Activated T-cell treated with anti-CD3 and anti-CD28 coated beads, Interleukin-2, amount 50 U/mL, for 72 hours (primary cell): ENCODE results near the gene PRKCE. TPM values are rescaled to one million over a fixed set of nuclear protein-coding genes. Genes with fewer than 3 reads are reported as not detected.

Source experiments
- ATAC-seq, 2 donors: fragments of 150-1000 bp; cut with Tn5 transposase; replicated peaks in 1 of 2; 2 replicates each; pipeline ENCODE4 v1.10.0; 2021; ENCODE audit warnings: moderate library complexity in 2 of 2, mild to moderate bottlenecking in 1 of 2
- DNase-seq, 2 donors: peaks; one replicate each; pipeline ENCODE4 v3.0.0; 2021 to 2022; ENCODE audit warnings: mixed read lengths in 1 of 2
- H3K27ac Mint-ChIP-seq: one replicate; pipeline ENCODE4 v1.8.0; 2022; ENCODE audit warnings: mild to moderate bottlenecking, moderate library complexity, mixed read lengths
- H3K27me3 Mint-ChIP-seq: one replicate; pipeline ENCODE4 v1.8.0; 2022; ENCODE audit warnings: low read depth, mixed read lengths
- H3K36me3 Mint-ChIP-seq, 2 donors: one replicate each; pipeline ENCODE4 v1.8.0; 2022; ENCODE audit warnings: mixed read lengths in 2 of 2, mild to moderate bottlenecking in 1 of 2; ENCODE audit not compliant: insufficient read depth in 2 of 2
- H3K4me1 Mint-ChIP-seq: one replicate; pipeline ENCODE4 v1.8.0; 2022; ENCODE audit warnings: low read depth, mixed read lengths
- H3K4me3 Mint-ChIP-seq, 2 donors: one replicate each; pipeline ENCODE4 v1.8.0; 2022; ENCODE audit warnings: mild to moderate bottlenecking in 2 of 2, mixed read lengths in 2 of 2, moderate library complexity in 2 of 2
- H3K9me3 Mint-ChIP-seq, 2 donors: one replicate each; pipeline ENCODE4 v1.8.0; 2022; ENCODE audit warnings: mixed read lengths in 2 of 2
- total RNA-seq, 2 donors: library from RNA; stranded (reverse); gene quantifications; one replicate each; pipeline ENCODE4 v1.2.3, GENCODE V29; 2022

The PRKCE gene
- total RNA-seq, 2 donors from 2014 or later: 19.3 to 35.3 TPM

- Mint-ChIP-seq H3K36me3 (no peaks in the 10 kb centered on the region), H3K4me1 (no peaks in the 10 kb centered on the region), H3K27me3 (no peaks in the 10 kb centered on the region), H3K4me3 (no peak overlapping the region), H3K9me3 (no peaks in the 10 kb centered on the region), H3K27ac (no peak overlapping the region)
- DNase-seq (no peak), ATAC-seq (no peak)
These were observed 148.4 kb downstream of the PRKCE start for GRCh38 chr2:45799679-45800381.

DNA sequence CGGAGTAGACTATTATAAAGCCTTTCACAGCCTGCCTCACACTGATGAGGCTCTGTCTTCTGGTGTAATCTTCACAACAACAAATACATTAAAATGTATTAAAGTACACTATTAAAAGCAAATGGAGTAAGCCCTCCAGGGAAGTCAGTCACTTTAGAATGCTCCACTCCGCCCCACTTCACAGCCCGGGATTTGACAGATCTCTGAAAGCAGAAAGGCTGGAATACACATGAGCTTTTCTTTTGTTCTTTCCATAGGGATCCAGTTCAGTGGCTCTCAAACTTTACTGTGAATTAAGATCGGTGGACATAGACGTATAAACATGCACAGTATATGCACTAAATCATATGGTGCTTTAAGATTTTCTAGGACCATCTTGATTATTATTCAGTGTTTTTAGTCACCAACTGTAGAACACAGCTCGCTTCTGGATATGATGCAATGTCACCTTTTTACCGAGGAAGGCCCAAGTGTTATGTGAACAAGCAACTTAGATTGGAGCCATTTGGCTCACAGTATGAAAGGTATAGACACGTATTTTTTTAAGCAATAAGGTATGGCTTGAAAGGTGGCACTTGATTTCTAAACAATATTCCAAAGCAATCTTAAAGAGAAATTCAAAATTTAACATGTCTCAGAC lies 151.1 kb downstream of the PRKCE start:
- no peaks in the 10 kb centered on the region for H3K27me3 Mint-ChIP-seq
- ATAC-seq: no peak
- no peak overlapping the region for H3K4me3 Mint-ChIP-seq
- H3K9me3 Mint-ChIP-seq: no peaks in the 10 kb centered on the region
- no peak for DNase-seq
- H3K27ac Mint-ChIP-seq: no peak overlapping the region
- H3K36me3 Mint-ChIP-seq: no peaks in the 10 kb centered on the region
- peaks cover 7% of the 10 kb centered on the region for H3K4me1 Mint-ChIP-seq

DNA sequence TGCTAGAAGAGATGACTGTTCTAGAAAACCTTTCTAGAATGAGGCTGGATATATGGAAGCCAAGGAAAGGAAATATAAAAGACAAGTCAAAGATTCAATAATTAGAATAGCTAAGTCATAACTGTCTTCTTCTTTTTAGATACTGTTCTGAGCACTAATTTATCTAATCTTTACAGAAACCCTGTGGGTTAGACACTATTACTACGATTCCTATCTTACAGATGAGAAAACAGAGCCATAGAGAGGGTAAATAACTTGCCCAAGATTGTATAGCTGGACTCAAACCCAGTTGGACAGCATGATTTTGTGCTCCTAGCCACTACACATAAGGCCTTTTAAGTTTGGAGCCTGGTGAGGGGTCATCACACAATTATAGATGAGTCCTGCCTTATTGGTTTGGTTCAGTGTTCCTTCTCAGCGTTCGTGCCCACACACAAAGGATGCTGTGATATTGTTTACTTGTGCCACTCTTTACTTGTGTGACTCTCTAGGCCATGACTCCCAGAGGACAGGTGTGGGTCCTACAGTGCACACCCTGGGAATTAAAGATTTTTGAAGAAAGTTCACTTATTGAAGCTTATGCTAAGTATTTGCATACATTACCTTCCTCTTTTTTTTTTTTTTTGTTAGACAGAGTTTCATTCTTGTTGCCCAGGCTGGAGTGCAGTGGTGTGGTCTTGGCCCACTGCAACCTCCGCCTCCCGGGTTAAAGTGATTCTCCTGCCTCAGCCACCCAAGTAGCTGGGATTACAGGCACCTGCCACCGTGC lies 153.7 kb downstream of the PRKCE start:
- DNase-seq (no peak), ATAC-seq (no peak)
- no peaks in the 10 kb centered on the region for H3K27me3 Mint-ChIP-seq
- peaks cover 7% of the 10 kb centered on the region for H3K4me1 Mint-ChIP-seq
- no peak overlapping the region for H3K27ac Mint-ChIP-seq
- no peak overlapping the region for H3K4me3 Mint-ChIP-seq
- H3K36me3 Mint-ChIP-seq: no peaks in the 10 kb centered on the region
- H3K9me3 Mint-ChIP-seq: no peaks in the 10 kb centered on the region

GRCh38 chr2:45806563-45807358 lies 155.3 kb downstream of the PRKCE start:
- peak; percentile 32 to 73 for ATAC-seq
- Mint-ChIP-seq H3K36me3 (no peaks in the 10 kb centered on the region), H3K27me3 (no peaks in the 10 kb centered on the region), H3K27ac (no peak overlapping the region), H3K4me3 (no peak overlapping the region), H3K9me3 (no peaks in the 10 kb centered on the region), H3K4me1 (peaks cover 7% of the 10 kb centered on the region)
- DNase-seq: peak in 1 of 2 donors; percentile 12

- ATAC-seq: no peak
- peaks cover 12% of the 10 kb centered on the region for H3K4me1 Mint-ChIP-seq
These were observed 156.9 kb downstream of the PRKCE start for GRCh38 chr2:45808294-45808800.

DNA sequence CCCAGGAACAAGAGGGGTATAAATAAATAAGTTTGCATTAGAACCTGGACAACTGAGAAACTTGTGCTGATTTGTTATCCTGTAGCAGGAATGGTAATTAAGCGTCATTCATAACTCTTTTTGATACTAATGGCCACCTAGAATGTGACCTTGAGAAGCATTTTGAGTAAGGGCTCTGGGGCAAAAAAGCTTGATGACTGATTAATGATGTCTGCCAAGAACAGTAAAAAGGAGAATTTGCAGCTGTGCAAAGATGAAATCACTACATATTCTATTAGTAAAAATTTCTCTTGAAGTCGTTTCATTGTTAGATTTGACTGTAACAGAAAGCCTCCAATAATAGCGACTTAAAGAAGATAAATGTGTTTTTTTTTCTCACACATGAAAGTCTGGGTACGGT lies 157.7 kb downstream of the PRKCE start:
- Mint-ChIP-seq H3K36me3 (no peaks in the 10 kb centered on the region), H3K9me3 (no peaks in the 10 kb centered on the region)
- no peak for DNase-seq

More at GRCh38 chr2:45808294-45808800, 156.9 kb downstream of the PRKCE start:
- H3K27ac Mint-ChIP-seq: no peak overlapping the region
- DNase-seq: no peak
- no peaks in the 10 kb centered on the region for H3K36me3 Mint-ChIP-seq
- H3K27me3 Mint-ChIP-seq: no peaks in the 10 kb centered on the region
- H3K9me3 Mint-ChIP-seq: no peaks in the 10 kb centered on the region
- H3K4me3 Mint-ChIP-seq: no peak overlapping the region

GRCh38 chr2:45812011-45812500 lies 160.6 kb downstream of the PRKCE start:
- no peak for DNase-seq
- no peaks in the 10 kb centered on the region for H3K9me3 Mint-ChIP-seq
- ATAC-seq: peak in 1 of 2 donors; percentile 56

More for the DNA sequence above, 157.7 kb downstream of the PRKCE start:
- ATAC-seq: no peak
- no peak overlapping the region for H3K27ac Mint-ChIP-seq
- peaks cover 12% of the 10 kb centered on the region for H3K4me1 Mint-ChIP-seq
- no peaks in the 10 kb centered on the region for H3K27me3 Mint-ChIP-seq
- H3K4me3 Mint-ChIP-seq: no peak overlapping the region

GRCh38 chr2:45813003-45813941 lies 161.8 kb downstream of the PRKCE start:
- Mint-ChIP-seq H3K27me3 (no peaks in the 10 kb centered on the region), H3K27ac (no peak overlapping the region), H3K4me3 (no peak overlapping the region), H3K4me1 (peaks cover 5% of the 10 kb centered on the region), H3K9me3 (no peaks in the 10 kb centered on the region), H3K36me3 (no peaks in the 10 kb centered on the region)
- ATAC-seq (no peak), DNase-seq (no peak)

More at GRCh38 chr2:45812011-45812500, 160.6 kb downstream of the PRKCE start:
- no peak overlapping the region for H3K27ac Mint-ChIP-seq
- H3K27me3 Mint-ChIP-seq: no peaks in the 10 kb centered on the region
- H3K36me3 Mint-ChIP-seq: no peaks in the 10 kb centered on the region
- H3K4me3 Mint-ChIP-seq: no peak overlapping the region
- H3K4me1 Mint-ChIP-seq: peaks cover 5% of the 10 kb centered on the region

- Mint-ChIP-seq H3K4me1 (peaks cover 5% of the 10 kb centered on the region), H3K27me3 (no peaks in the 10 kb centered on the region), H3K36me3 (no peaks in the 10 kb centered on the region), H3K4me3 (no peak overlapping the region), H3K9me3 (no peaks in the 10 kb centered on the region), H3K27ac (no peak overlapping the region)
- ATAC-seq (no peak), DNase-seq (no peak)
These were observed 163.0 kb downstream of the PRKCE start for GRCh38 chr2:45814488-45814887.

GRCh38 chr2:45814951-45815621 lies 163.6 kb downstream of the PRKCE start:
- no peaks in the 10 kb centered on the region for H3K36me3 Mint-ChIP-seq
- peaks cover 5% of the 10 kb centered on the region for H3K4me1 Mint-ChIP-seq
- no peak overlapping the region for H3K4me3 Mint-ChIP-seq
- DNase-seq: no peak
- no peak overlapping the region for H3K27ac Mint-ChIP-seq
- ATAC-seq: no peak
- H3K27me3 Mint-ChIP-seq: no peaks in the 10 kb centered on the region
- H3K9me3 Mint-ChIP-seq: no peaks in the 10 kb centered on the region

DNA sequence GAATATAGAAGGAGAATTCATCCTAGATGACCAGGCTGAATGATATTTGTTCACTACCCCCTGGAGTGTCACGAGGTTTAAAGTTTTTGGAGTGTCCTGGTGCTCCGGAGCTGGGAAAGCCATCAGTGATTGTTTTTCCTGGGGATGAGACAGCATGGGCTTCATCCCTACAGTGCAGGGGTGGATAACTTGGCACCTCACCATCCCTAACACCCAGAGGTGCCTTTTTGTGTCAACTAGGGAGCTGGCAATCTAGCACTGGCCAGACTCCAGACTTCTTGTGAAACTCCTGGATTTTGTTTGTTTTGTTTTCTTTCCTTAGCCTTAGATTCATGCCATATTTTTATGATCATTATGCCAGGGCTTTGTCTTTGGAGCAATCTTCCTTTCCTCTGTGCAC lies 164.8 kb downstream of the PRKCE start:
- Mint-ChIP-seq H3K27me3 (no peaks in the 10 kb centered on the region), H3K9me3 (no peaks in the 10 kb centered on the region), H3K36me3 (no peaks in the 10 kb centered on the region), H3K27ac (no peak overlapping the region), H3K4me3 (no peak overlapping the region), H3K4me1 (peaks cover 6% of the 10 kb centered on the region)
- DNase-seq (no peak), ATAC-seq (no peak)
